CD14-positive monocyte (primary cell): ENCODE data around the gene TSPAN12. TPM values are rescaled to one million over a fixed set of nuclear protein-coding genes. Genes with fewer than 3 reads are reported as not detected.

Experiments
- DNase-seq, 3 donors: peaks; one replicate each; pipeline ENCODE4 v3.0.0-alpha.2; 2011 to 2022
- H2AFZ ChIP-seq: 2 replicates; pipeline ENCODE4 v1.6.0; 2012; ENCODE audit warnings: mild to moderate bottlenecking, low read depth, low read length, inconsistent platforms; ENCODE audit not compliant: insufficient read depth, poor library complexity, severe bottlenecking
- H3K27ac ChIP-seq, 2 donors: 1 replicate in 1 of 2; 2 replicates in 1 of 2; pipeline ENCODE4 v1.5.1; 2012 to 2013; ENCODE audit warnings: low read length in 2 of 2, control low read depth in 1 of 2, inconsistent platforms in 1 of 2, low read depth in 1 of 2, mild to moderate bottlenecking in 1 of 2
- H3K27me3 ChIP-seq, 2 donors: one replicate each; pipeline versions ENCODE4 v1.6.0 to v1.6.1; 2011 to 2013; ENCODE audit warnings: low read length in 2 of 2; ENCODE audit not compliant: control insufficient read depth in 2 of 2, insufficient read depth in 2 of 2
- H3K36me3 ChIP-seq, 2 donors: replicated peaks in 1 of 2; 1 replicate in 1 of 2; 2 replicates in 1 of 2; pipeline versions ENCODE4 v1.5.1 to v1.6.1; 2012 to 2013; ENCODE audit warnings: low read length in 2 of 2, control low read depth in 1 of 2, inconsistent platforms in 1 of 2, mild to moderate bottlenecking in 1 of 2; ENCODE audit not compliant: insufficient read depth in 2 of 2, control insufficient read depth in 1 of 2
- H3K4me1 ChIP-seq, 2 donors: 1 replicate in 1 of 2; 2 replicates in 1 of 2; pipeline versions ENCODE4 v1.5.1 to v1.6.1; 2012 to 2013; ENCODE audit warnings: low read length in 2 of 2, control low read depth in 1 of 2, inconsistent platforms in 1 of 2, mild to moderate bottlenecking in 1 of 2, moderate library complexity in 1 of 2; ENCODE audit not compliant: insufficient read depth in 2 of 2, control insufficient read depth in 1 of 2
- H3K4me2 ChIP-seq: replicated peaks from 2 replicates; pipeline ENCODE3; 2012; ENCODE audit warnings: low read length, moderate library complexity, mild to moderate bottlenecking; ENCODE audit not compliant: poor library complexity, severe bottlenecking; ENCODE audit errors: extremely low read depth
- H3K4me3 ChIP-seq, 3 experiments: fragments of 200-600 bp in 1 of 3; sonication (generic) in 1 of 3; replicated peaks in 1 of 3; 1 replicate in 2 of 3; 2 replicates in 1 of 3; pipeline ENCODE4 v1.5.1; 2011 to 2013; ENCODE audit warnings: low read length in 3 of 3, mild to moderate bottlenecking in 3 of 3, control low read depth in 2 of 3, low read depth in 2 of 3, inconsistent platforms in 1 of 3, moderate library complexity in 1 of 3
- H3K79me2 ChIP-seq: 2 replicates; pipeline ENCODE4 v1.6.0; 2012; ENCODE audit warnings: mild to moderate bottlenecking, control low read depth, inconsistent platforms, low read length, moderate library complexity; ENCODE audit not compliant: insufficient read depth
- H3K9ac ChIP-seq: 2 replicates; pipeline ENCODE4 v1.6.0; 2017; ENCODE audit warnings: low read length, mild to moderate bottlenecking; ENCODE audit not compliant: insufficient read depth, poor library complexity, severe bottlenecking
- H3K9me3 ChIP-seq, 2 donors: replicated peaks in 1 of 2; 1 replicate in 1 of 2; 2 replicates in 1 of 2; pipeline versions ENCODE4 v1.5.1 to v1.6.1; 2012 to 2013; ENCODE audit warnings: low read length in 2 of 2, control low read depth in 1 of 2; ENCODE audit not compliant: control insufficient read depth in 1 of 2, insufficient read depth in 1 of 2
- H4K20me1 ChIP-seq: 2 replicates; pipeline ENCODE4 v1.6.0; 2012; ENCODE audit warnings: mild to moderate bottlenecking, low read length, control low read depth, moderate library complexity; ENCODE audit not compliant: insufficient read depth
- H3K27ac Mint-ChIP-seq, 7 donors: one replicate each; pipeline ENCODE4 v1.8.0; 2020; ENCODE audit warnings: mild to moderate bottlenecking in 7 of 7, mixed read lengths in 7 of 7, moderate library complexity in 6 of 7, inconsistent platforms in 2 of 7
- H3K27me3 Mint-ChIP-seq, 3 donors: one replicate each; pipeline ENCODE4 v1.8.0; 2021 to 2022; ENCODE audit warnings: low read depth in 3 of 3, mild to moderate bottlenecking in 3 of 3, mixed read lengths in 3 of 3, moderate library complexity in 3 of 3, inconsistent platforms in 1 of 3
- H3K36me3 Mint-ChIP-seq, 2 donors: one replicate each; pipeline ENCODE4 v1.8.0; 2020; ENCODE audit warnings: mixed read lengths in 2 of 2, inconsistent platforms in 1 of 2, mild to moderate bottlenecking in 1 of 2
- H3K4me1 Mint-ChIP-seq: one replicate; pipeline ENCODE4 v1.8.0; 2020; ENCODE audit warnings: mild to moderate bottlenecking, mixed read lengths
- H3K4me3 Mint-ChIP-seq, 2 donors: one replicate each; pipeline ENCODE4 v1.8.0; 2020; ENCODE audit warnings: mild to moderate bottlenecking in 2 of 2, mixed read lengths in 2 of 2, moderate library complexity in 1 of 2
- H3K9me3 Mint-ChIP-seq, 7 donors: one replicate each; pipeline ENCODE4 v1.8.0; 2020 to 2022; ENCODE audit warnings: mixed read lengths in 7 of 7, mild to moderate bottlenecking in 6 of 7, moderate library complexity in 6 of 7, inconsistent platforms in 2 of 7
- CTCF ChIP-seq: fragments of 200-600 bp; IDR thresholded peaks from one replicate; pipeline ENCODE4 v1.8.0; 2022; ENCODE audit warnings: antibody characterized with exemption, mild to moderate bottlenecking
- WGBS: methylation state at CpG from one replicate; pipeline ENCODE4 v1.1.5; 2013; ENCODE audit warnings: missing lambda C conversion rate; ENCODE audit not compliant: insufficient coverage; 5-methylcytosine and 5-hydroxymethylcytosine counted together
- intact Hi-C, 2 donors: fragments of 100-400 bp; cut with micrococcal nuclease; formaldehyde crosslinking; loops; one replicate each; pipeline versions ENCODE4 v1.15.0 to v1.15.1; 2023
- polyA plus RNA-seq, 3 donors: library from polyadenylated mRNA; depleted of rRNA in 1 of 3; unstranded in 2 of 3; stranded (reverse) in 1 of 3; fragments of 300-500 nt in 2 of 3; fragments of >200 nt in 1 of 3; fragmentation: Illumina TruSeq in 2 of 3; gene quantifications; 1 replicate in 2 of 3; 2 replicates in 1 of 3; pipeline ENCODE4 v1.2.3, GENCODE V29; 2012 to 2021

Gene TSPAN12
- polyA plus RNA-seq, 3 donors, result not detected

- H3K9me3 ChIP-seq, result no peaks in the 10 kb centered on the region
- H3K4me2 ChIP-seq, result no peak overlapping the region
- no peaks in the 10 kb centered on the region for H3K4me1 ChIP-seq
- H3K27ac ChIP-seq, result no peak overlapping the region
- DNase-seq, result no peak
- H3K27me3 Mint-ChIP-seq, result peaks cover 0 to 9% (median 2%) of the 10 kb centered on the region in 3 donors
- H4K20me1 ChIP-seq, result no peaks in the 10 kb centered on the region
- H3K4me3 ChIP-seq, result no peak overlapping the region
- H2AFZ ChIP-seq, result no peak overlapping the region
- no peaks in the 10 kb centered on the region for H3K4me1 Mint-ChIP-seq
- no peaks in the 10 kb centered on the region for H3K27me3 ChIP-seq
- intact Hi-C loops, result no loop called here
- H3K79me2 ChIP-seq, result no peaks in the 10 kb centered on the region
- TF ChIP-seq CTCF, result no peak
- H3K36me3 Mint-ChIP-seq, result no peaks in the 10 kb centered on the region
- H3K27ac Mint-ChIP-seq, result no peak overlapping the region
- no peak overlapping the region for H3K4me3 Mint-ChIP-seq
- H3K9ac ChIP-seq, result no peak overlapping the region
- no peaks in the 10 kb centered on the region for H3K36me3 ChIP-seq
- WGBS, result no CpG with 5 or more reads among the region's 2 CpGs
- H3K9me3 Mint-ChIP-seq, result peaks cover 0 to 6% (median 0%) of the 10 kb centered on the region in 7 donors
These were observed 16.3 kb downstream of the TSPAN12 start for GRCh38 chr7:120841608-120842007.

GRCh38 chr7:120838281-120838682 is 19.7 kb downstream of the TSPAN12 start:
- no peak for TF ChIP-seq CTCF
- Mint-ChIP-seq H3K27ac (no peak overlapping the region), H3K27me3 (peaks cover 0 to 3% (median 2%) of the 10 kb centered on the region in 3 donors), H3K4me3 (no peak overlapping the region), H3K36me3 (no peaks in the 10 kb centered on the region), H3K4me1 (no peaks in the 10 kb centered on the region), H3K9me3 (peaks cover 0 to 1% (median 0%) of the 10 kb centered on the region in 7 donors)
- H3K9ac ChIP-seq, result no peak overlapping the region
- no peaks in the 10 kb centered on the region for H3K36me3 ChIP-seq
- no CpG with 5 or more reads among the region's 6 CpGs for WGBS
- no peak overlapping the region for H3K4me3 ChIP-seq
- no peak overlapping the region for H3K27ac ChIP-seq
- no peak overlapping the region for H2AFZ ChIP-seq
- no peaks in the 10 kb centered on the region for H3K4me1 ChIP-seq
- no peaks in the 10 kb centered on the region for H3K27me3 ChIP-seq
- no peaks in the 10 kb centered on the region for H4K20me1 ChIP-seq
- H3K9me3 ChIP-seq, result no peaks in the 10 kb centered on the region
- no peaks in the 10 kb centered on the region for H3K79me2 ChIP-seq
- H3K4me2 ChIP-seq, result no peak overlapping the region
- DNase-seq, result no peak
- intact Hi-C loops, result no loop called here
